OCI-M2 (cell line): ENCODE results near the gene GKN2.
"Not testable (repeated sequence)": the region's sequence is repeated elsewhere in the genome, so short reads cannot be mapped to it uniquely, and the experiment has no call there.

Experiments
- DNase-seq: peaks from one replicate; lab custom pipeline; 2025; ENCODE audit not compliant: unreplicated experiment; lab: John Stamatoyannopoulos, UW

The GKN2 gene

GRCh38 chr2:68961380-68961779 lies 8.7 kb upstream of the GKN2 start:
- DNase-seq = no peak

- no peak for DNase-seq
Observed at GRCh38 chr2:68959001-68959400, 6.3 kb upstream of the GKN2 start.

GRCh38 chr2:68955432-68955831 lies 2.7 kb upstream of the GKN2 start:
- not testable (repeated sequence) for DNase-seq

GRCh38 chr2:68951899-68952298 lies 794 bp downstream of the GKN2 start:
- DNase-seq = no peak

- no peak for DNase-seq
Observed at GRCh38 chr2:68948710-68949109, 4.0 kb downstream of the GKN2 start.

- no peak for DNase-seq
Observed at GRCh38 chr2:68946117-68946516, 6.6 kb downstream of the GKN2 start.

- DNase-seq = peak; percentile 23
Observed at GRCh38 chr2:68943581-68944568, 8.8 kb downstream of the GKN2 start.

GRCh38 chr2:68942827-68943226 lies 9.9 kb downstream of the GKN2 start:
- DNase-seq = no peak

GRCh38 chr2:68940369-68940768 lies 12.3 kb downstream of the GKN2 start:
- no peak for DNase-seq

GRCh38 chr2:68939962-68940361 lies 12.7 kb downstream of the GKN2 start:
- no peak for DNase-seq

GRCh38 chr2:68938938-68939337 lies 13.8 kb downstream of the GKN2 start:
- DNase-seq = no peak

GRCh38 chr2:68937346-68938055 lies 15.2 kb downstream of the GKN2 start:
- DNase-seq = no peak

- no peak for DNase-seq
Observed at GRCh38 chr2:68936889-68937288, 15.8 kb downstream of the GKN2 start.

GRCh38 chr2:68936427-68936826 lies 16.3 kb downstream of the GKN2 start:
- DNase-seq = no peak

GRCh38 chr2:68935471-68935870 lies 17.2 kb downstream of the GKN2 start:
- DNase-seq = no peak

GRCh38 chr2:68934021-68934420 lies 18.7 kb downstream of the GKN2 start:
- DNase-seq = no peak

GRCh38 chr2:68932402-68932801 lies 20.3 kb downstream of the GKN2 start:
- DNase-seq = no peak

- DNase-seq = no peak
Observed at GRCh38 chr2:68931799-68932198, 20.9 kb downstream of the GKN2 start.

GRCh38 chr2:68931149-68931711 lies 21.5 kb downstream of the GKN2 start:
- DNase-seq = no peak

GRCh38 chr2:68926796-68927195 lies 25.9 kb downstream of the GKN2 start:
- DNase-seq = no peak

- DNase-seq = no peak
Observed at GRCh38 chr2:68925295-68925896, 27.3 kb downstream of the GKN2 start.
